Caco-2 (cell line): ENCODE measurements around the gene PTDSS2. TPM values are rescaled to one million over a fixed set of nuclear protein-coding genes. Genes with fewer than 3 reads are reported as not detected.
"Not testable (repeated sequence)": the region's sequence is repeated elsewhere in the genome, so short reads cannot be mapped to it uniquely, and the experiment has no call there.

Source experiments
- BruUV-seq: library from RNA; stranded (reverse); fragments of 400-500 nt; replicated peaks from 2 replicates; lab custom pipeline; 2021; lab: Mats Ljungman, UMichigan
- CTCF ChIA-PET: fragments of 300-600 bp; sonication (Branson Sonifier 250); formaldehyde crosslinking; loops from one replicate; lab custom pipeline; 2022; ENCODE audit warnings: antibody characterized with exemption; lab: Charles Lee
- POLR2A ChIA-PET: fragments of 300-600 bp; sonication (Branson Sonifier 250); formaldehyde crosslinking; loops from one replicate; lab custom pipeline; 2022; ENCODE audit warnings: antibody characterized with exemption; lab: Charles Lee
- DNase-seq, 2 experiments: peaks; one replicate each; pipeline versions ENCODE4 v3.0.0 to v3.0.0-alpha.2; 2020 to 2022
- H3K27me3 ChIP-seq: replicated peaks from 2 replicates; pipeline ENCODE4 v1.6.0; 2011; ENCODE audit warnings: low read length; ENCODE audit not compliant: control insufficient read depth, insufficient read depth
- H3K36me3 ChIP-seq: 2 replicates; pipeline ENCODE4 v1.5.1; 2011; ENCODE audit warnings: low read length; ENCODE audit not compliant: control insufficient read depth, insufficient read depth
- H3K4me1 ChIP-seq: fragments of 250-450 bp; sonication (Bioruptor Pico); 2 replicates; pipeline ENCODE4 v1.5.1; 2020; ENCODE audit warnings: mild to moderate bottlenecking
- H3K4me3 ChIP-seq: 2 replicates; pipeline ENCODE4 v1.5.1; 2011; ENCODE audit warnings: low read depth, mild to moderate bottlenecking, control low read depth, low read length
- H3K9me3 ChIP-seq: fragments of 250-450 bp; sonication (Bioruptor Pico); 2 replicates; pipeline ENCODE4 v1.5.1; 2020; ENCODE audit warnings: mild to moderate bottlenecking, moderate library complexity
- H3K27ac Mint-ChIP-seq: one replicate; pipeline ENCODE4 v1.8.0; 2022; ENCODE audit warnings: mixed read lengths; ENCODE audit not compliant: unreplicated experiment
- H3K27me3 Mint-ChIP-seq: one replicate; pipeline ENCODE4 v1.8.0; 2022; ENCODE audit warnings: mixed read lengths; ENCODE audit not compliant: insufficient read depth, unreplicated experiment
- H3K36me3 Mint-ChIP-seq: one replicate; pipeline ENCODE4 v1.8.0; 2022; ENCODE audit warnings: mild to moderate bottlenecking, mixed read lengths; ENCODE audit not compliant: insufficient read depth, unreplicated experiment
- H3K4me1 Mint-ChIP-seq: one replicate; pipeline ENCODE4 v1.8.0; 2022; ENCODE audit warnings: low read depth, mixed read lengths; ENCODE audit not compliant: unreplicated experiment
- H3K4me3 Mint-ChIP-seq: one replicate; pipeline ENCODE4 v1.8.0; 2022; ENCODE audit warnings: mild to moderate bottlenecking, moderate library complexity, mixed read lengths; ENCODE audit not compliant: unreplicated experiment
- H3K9me3 Mint-ChIP-seq: one replicate; pipeline ENCODE4 v1.8.0; 2022; ENCODE audit warnings: mixed read lengths; ENCODE audit not compliant: unreplicated experiment
- intact Hi-C: fragments of 100-400 bp; cut with micrococcal nuclease; formaldehyde crosslinking; loops from one replicate; pipeline ENCODE4 v1.10.0; 2022; ENCODE audit not compliant: unreplicated experiment
- total RNA-seq: library from RNA; stranded (reverse); gene quantifications from 2 replicates; pipeline ENCODE4 v1.2.3, GENCODE V29; 2022
- TF ChIP-seq, protein P1 (sequence below), 2 experiments: fragments of 200-600 bp in 1 of 2; IDR thresholded peaks; 1 replicate in 1 of 2; 2 replicates in 1 of 2; pipeline versions ENCODE4 v1.5.1 to v1.8.0; 2011 to 2022; ENCODE audit warnings: antibody characterized with exemption in 1 of 2, control low read depth in 1 of 2, inconsistent platforms in 1 of 2, low read depth in 1 of 2, low read length in 1 of 2, mild to moderate bottlenecking in 1 of 2, moderate library complexity in 1 of 2; ENCODE audit not compliant: insufficient read depth in 1 of 2, severe bottlenecking in 1 of 2, unreplicated experiment in 1 of 2

PTDSS2 gene
- total RNA-seq, 1 experiment from 2014 or later, result 44.3 TPM

DNA sequence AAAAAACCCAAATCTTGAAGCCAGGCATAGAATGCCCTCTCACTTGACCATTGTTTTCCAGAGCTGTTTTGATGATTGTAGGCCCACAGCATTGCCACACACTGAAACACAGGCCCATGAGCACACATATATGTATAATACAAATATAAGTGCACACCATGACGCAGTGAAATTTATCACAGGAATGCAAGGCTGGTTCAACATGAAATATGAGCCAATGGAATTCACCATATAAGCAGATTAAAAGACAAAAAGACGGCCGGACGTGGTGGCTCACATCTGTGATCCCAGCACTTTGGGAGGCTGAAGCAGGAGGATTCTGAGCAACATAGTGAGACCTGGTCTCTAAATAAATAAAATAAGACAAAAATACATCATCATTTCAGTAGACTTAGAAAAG is 66.3 kb downstream of the PTDSS2 start:
- intact Hi-C loops, result no loop called here
- H3K4me3 Mint-ChIP-seq, result no peak overlapping the region
- POLR2A ChIA-PET, result no interaction called here

GRCh38 chr11:516918-517685 is 67.0 kb downstream of the PTDSS2 start:
- POLR2A ChIA-PET, intact Hi-C loops, H3K4me3 ChIP-seq, H3K4me1 Mint-ChIP-seq, CTCF ChIA-PET, H3K36me3 ChIP-seq, H3K27me3 ChIP-seq, BruUV-seq, H3K27me3 Mint-ChIP-seq, H3K9me3 ChIP-seq: not testable (repeated sequence)
- Mint-ChIP-seq H3K9me3 (peaks cover 15% of the 10 kb centered on the region), H3K4me3 (peak overlapping the region; percentile 68), H3K27ac (peak overlapping the region; percentile 81), H3K36me3 (peaks cover 18% of the 10 kb centered on the region)
- DNase-seq, result peak in 1 of 2 experiments; percentile 38
- H3K4me1 ChIP-seq, result peaks cover 10% of the 10 kb centered on the region

More for the DNA sequence above, 66.3 kb downstream of the PTDSS2 start:
- H3K36me3 Mint-ChIP-seq, result peaks cover 23% of the 10 kb centered on the region
- no peaks in the 10 kb centered on the region for H3K4me1 Mint-ChIP-seq
- Histone ChIP-seq H3K27me3 (no peaks in the 10 kb centered on the region), H3K4me1 (peaks cover 10% of the 10 kb centered on the region), H3K4me3 (no peak overlapping the region), H3K9me3 (peaks cover 6% of the 10 kb centered on the region; the same call in 1 of the 2 replicates), H3K36me3 (no peaks in the 10 kb centered on the region)
- BruUV-seq, result no TSS peak
- H3K27me3 Mint-ChIP-seq, result no peaks in the 10 kb centered on the region
- peaks cover 15% of the 10 kb centered on the region for H3K9me3 Mint-ChIP-seq
- no peak overlapping the region for H3K27ac Mint-ChIP-seq
- CTCF ChIA-PET, result no interaction called here
- DNase-seq, result no peak
- TF ChIP-seq, protein P1, sequence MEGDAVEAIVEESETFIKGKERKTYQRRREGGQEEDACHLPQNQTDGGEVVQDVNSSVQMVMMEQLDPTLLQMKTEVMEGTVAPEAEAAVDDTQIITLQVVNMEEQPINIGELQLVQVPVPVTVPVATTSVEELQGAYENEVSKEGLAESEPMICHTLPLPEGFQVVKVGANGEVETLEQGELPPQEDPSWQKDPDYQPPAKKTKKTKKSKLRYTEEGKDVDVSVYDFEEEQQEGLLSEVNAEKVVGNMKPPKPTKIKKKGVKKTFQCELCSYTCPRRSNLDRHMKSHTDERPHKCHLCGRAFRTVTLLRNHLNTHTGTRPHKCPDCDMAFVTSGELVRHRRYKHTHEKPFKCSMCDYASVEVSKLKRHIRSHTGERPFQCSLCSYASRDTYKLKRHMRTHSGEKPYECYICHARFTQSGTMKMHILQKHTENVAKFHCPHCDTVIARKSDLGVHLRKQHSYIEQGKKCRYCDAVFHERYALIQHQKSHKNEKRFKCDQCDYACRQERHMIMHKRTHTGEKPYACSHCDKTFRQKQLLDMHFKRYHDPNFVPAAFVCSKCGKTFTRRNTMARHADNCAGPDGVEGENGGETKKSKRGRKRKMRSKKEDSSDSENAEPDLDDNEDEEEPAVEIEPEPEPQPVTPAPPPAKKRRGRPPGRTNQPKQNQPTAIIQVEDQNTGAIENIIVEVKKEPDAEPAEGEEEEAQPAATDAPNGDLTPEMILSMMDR (IDR thresholded peaks at IDR 0.05; ENCODE audit: insufficient read depth in 1 of 2, low read depth in 1 of 2, low read length in 1 of 2, severe bottlenecking in 1 of 2, unreplicated experiment in 1 of 2), result no peak

GRCh38 chr11:518463-519202 is 68.6 kb downstream of the PTDSS2 start:
- Mint-ChIP-seq H3K4me1 (no peaks in the 10 kb centered on the region), H3K27ac (peak overlapping the region; percentile 81), H3K36me3 (peaks cover 18% of the 10 kb centered on the region), H3K4me3 (peak overlapping the region; percentile 68), H3K27me3 (no peaks in the 10 kb centered on the region), H3K9me3 (peaks cover 15% of the 10 kb centered on the region)
- intact Hi-C loops, result loop anchor here (2.0 kb wide), 1 partner anchor 68 kb away; the partner anchor contains the start of gene PTDSS2
- peak; percentile 93 to 94 for DNase-seq
- ChIA-PET POLR2A (no interaction called here), CTCF (interaction anchor here (0.6 kb wide), 2 partner anchors 135 to 1019 kb away, joined by 3 read pairs; no protein-coding TSS in a partner anchor)
- Histone ChIP-seq H3K36me3 (no peaks in the 10 kb centered on the region), H3K4me3 (peak overlapping the region; percentile 26), H3K9me3 (peaks cover 6% of the 10 kb centered on the region; the same call in 1 of the 2 replicates), H3K27me3 (no peaks in the 10 kb centered on the region), H3K4me1 (peaks cover 10% of the 10 kb centered on the region)
- no TSS peak for BruUV-seq
- TF ChIP-seq, protein P1 (IDR thresholded peaks at IDR 0.05; ENCODE audit: insufficient read depth in 1 of 2, low read depth in 1 of 2, low read length in 1 of 2, severe bottlenecking in 1 of 2, unreplicated experiment in 1 of 2), result peak; percentile 52 to 86
